ENCODE measurements around the gene ZNF644.

The ZNF644 gene

DNA sequence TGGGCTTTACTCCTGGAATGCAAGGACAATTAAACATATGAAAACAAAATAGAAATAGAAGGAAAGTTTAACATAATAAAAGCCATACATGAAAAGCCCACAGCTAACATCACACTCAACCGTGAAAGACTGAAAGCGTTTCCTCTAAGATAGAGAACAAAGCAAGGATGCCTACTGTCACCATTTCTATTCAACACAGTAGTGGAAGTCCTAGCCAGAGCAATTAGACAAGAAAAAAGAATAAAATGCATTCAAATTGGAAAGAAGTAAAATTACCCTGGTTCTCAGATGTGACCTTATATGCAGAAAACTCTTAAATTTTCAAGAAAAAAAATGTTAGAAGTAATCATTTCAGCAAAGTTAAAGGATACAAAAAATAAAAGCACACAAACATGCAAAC lies 34.0 kb downstream of the ZNF644 start:
- TF ChIP-seq, protein P1, sequence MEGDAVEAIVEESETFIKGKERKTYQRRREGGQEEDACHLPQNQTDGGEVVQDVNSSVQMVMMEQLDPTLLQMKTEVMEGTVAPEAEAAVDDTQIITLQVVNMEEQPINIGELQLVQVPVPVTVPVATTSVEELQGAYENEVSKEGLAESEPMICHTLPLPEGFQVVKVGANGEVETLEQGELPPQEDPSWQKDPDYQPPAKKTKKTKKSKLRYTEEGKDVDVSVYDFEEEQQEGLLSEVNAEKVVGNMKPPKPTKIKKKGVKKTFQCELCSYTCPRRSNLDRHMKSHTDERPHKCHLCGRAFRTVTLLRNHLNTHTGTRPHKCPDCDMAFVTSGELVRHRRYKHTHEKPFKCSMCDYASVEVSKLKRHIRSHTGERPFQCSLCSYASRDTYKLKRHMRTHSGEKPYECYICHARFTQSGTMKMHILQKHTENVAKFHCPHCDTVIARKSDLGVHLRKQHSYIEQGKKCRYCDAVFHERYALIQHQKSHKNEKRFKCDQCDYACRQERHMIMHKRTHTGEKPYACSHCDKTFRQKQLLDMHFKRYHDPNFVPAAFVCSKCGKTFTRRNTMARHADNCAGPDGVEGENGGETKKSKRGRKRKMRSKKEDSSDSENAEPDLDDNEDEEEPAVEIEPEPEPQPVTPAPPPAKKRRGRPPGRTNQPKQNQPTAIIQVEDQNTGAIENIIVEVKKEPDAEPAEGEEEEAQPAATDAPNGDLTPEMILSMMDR (IDR thresholded peaks at IDR 0.05; ENCODE audit: low read depth, low read length): no peak
- no peak overlapping the region for H3K4me3 ChIP-seq (ENCODE audit: low read depth, low read length)

DNA sequence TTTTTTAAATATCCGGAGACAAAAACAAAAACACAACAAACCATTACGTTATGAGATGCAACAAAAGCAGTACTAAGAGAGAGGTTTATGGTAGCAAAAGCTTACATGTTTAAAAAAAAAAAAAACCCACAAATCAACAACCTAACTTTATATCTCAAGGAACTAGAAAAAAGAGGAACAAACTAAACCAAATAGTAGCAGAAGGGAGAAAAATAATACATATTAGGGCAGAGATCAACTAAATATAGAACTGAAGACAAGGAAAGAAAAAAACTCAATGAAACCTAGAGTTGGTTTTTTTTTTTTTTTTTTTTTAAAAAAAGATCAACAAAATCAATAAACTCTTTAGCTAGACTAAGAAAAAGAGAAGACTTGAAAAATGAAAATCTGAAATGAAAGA lies 34.9 kb downstream of the ZNF644 start:
- TF ChIP-seq, protein P1 (IDR thresholded peaks at IDR 0.05; ENCODE audit: low read depth, low read length): no peak
- H3K4me3 ChIP-seq (ENCODE audit: low read depth, low read length): no peak overlapping the region

DNA sequence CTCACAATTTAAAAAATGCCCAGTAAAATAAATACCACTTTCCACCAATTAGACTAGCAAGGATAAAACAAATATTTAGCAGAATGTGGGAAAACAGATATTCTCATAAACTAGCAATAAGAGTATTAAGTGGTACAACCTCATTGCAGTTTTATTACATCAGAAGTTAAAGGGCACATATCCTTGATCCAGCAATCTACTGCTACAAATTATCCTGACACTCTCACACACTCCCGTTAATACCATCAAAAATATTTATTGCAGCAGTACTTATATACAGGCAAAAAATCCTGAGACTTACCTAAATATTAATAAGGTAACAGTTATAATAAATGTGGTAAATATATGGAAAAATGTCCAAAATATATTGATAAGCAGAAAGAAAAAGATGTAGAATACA lies 44.3 kb downstream of the ZNF644 start:
- TF ChIP-seq, protein P1 (IDR thresholded peaks at IDR 0.05; ENCODE audit: low read depth, low read length): no peak

DNA sequence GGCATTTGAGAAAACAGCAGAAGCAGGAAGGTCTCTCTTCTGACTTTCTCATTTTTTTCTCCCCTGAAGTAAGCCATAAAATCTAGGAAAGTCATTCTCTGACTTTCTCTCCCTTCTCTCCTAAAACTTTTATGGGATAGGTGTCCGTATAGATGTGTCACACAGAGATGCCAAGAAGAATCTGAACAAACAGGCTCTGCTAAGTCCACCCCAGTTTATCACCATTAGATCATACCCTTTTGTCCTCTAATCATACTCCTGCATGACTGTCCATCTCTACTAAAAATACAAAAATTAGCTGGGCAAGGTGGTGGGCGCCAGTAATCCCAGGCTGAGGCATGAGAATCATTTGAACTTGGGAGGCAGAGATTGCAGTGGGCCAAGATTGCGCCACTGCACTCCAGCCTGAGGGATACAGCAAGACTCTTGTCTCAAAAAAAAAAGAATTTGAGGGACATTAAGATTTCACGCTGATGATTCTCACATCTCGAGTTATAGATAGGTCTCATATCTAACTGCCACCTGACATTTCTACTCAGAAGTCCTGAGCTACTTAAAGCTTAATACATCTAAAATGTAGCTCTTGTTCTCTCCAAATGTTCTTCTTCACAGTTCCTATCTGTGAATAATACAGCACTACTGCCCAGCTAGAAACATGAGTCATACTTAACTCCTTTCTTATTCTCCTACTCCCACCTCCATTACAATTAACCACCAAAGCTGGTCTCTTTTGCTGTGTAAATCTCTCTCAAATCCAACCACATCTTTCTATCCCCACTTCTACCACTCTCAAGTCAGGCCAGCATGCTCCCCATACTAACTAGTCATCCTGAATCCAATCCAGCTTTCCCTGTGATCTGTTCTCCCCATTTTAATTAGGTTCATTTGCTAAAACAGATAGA lies 47.7 kb downstream of the ZNF644 start:
- H3K4me3 ChIP-seq (ENCODE audit: low read depth, low read length): no peak overlapping the region
- TF ChIP-seq, protein P1 (IDR thresholded peaks at IDR 0.05; ENCODE audit: low read depth, low read length): no peak

More for the DNA sequence above, 44.3 kb downstream of the ZNF644 start:
- no peak overlapping the region for H3K4me3 ChIP-seq (ENCODE audit: low read depth, low read length)

DNA sequence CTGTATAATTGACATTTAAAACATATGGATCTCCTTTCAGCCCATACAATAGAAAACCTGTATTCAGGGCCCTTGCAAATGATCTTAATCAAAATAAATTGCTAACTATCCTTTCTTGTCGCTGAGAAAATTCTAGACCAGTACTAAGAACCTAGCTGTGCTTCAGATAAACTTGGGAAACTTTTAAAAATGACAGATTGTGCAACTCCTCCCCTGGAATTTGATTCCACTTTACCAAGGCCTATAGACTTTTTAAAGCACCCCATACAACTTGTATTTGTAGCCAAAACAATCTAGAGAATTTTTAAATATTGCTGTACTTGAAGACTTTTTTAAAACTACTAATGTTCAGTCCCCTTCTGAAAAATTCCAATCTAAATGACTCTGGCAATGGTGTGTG lies 51.6 kb downstream of the ZNF644 start:
- TF ChIP-seq, protein P1 (IDR thresholded peaks at IDR 0.05; ENCODE audit: low read depth, low read length): no peak
- no peak overlapping the region for H3K4me3 ChIP-seq (ENCODE audit: low read depth, low read length)

DNA sequence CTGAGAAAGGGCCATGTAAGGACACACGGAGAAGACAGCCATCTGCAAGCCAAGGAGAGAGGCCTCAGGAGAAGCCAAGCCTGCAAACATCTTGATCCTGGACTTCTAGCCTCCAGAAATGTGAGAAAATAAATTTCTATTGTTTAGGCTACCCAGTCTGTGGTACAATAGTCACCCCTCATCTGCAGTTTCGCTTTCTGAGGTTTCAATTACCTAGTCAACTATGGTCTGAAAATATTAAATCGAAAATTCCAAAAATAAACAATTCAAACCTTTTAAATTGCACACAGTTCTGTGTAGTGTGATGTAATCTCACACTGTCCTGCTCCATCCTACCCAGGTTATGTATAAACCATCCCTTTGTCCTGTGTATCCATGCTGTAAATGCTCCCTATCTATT lies 52.6 kb downstream of the ZNF644 start:
- H3K4me3 ChIP-seq (ENCODE audit: low read depth, low read length): no peak overlapping the region
- TF ChIP-seq, protein P1 (IDR thresholded peaks at IDR 0.05; ENCODE audit: low read depth, low read length): no peak

DNA sequence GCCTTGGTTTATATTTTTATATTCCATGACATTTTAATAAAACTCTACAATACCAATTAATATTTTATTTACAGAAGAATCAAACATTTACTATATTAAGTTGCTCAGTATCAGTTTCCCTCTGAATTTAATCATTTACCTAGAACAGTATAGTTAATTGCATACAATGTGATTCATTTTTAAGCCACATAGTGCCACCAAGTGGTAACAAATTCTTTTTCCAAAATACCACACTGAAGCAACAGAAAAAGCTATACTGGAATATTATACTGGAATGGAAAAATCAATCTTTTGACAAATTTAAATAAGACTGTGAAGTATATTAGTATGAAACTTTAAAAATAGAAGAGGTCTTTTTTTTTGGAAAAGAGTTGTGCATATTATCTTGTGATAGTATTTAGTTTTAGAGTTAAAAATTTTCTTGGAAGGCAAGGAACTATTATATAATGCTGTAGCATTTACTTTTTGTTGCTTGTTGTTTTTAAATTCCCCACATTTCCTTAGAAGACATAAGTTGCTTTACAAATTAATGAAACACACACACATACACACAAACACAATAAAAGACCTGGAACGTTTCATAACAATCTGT lies 57.3 kb downstream of the ZNF644 start:
- no peak overlapping the region for H3K4me3 ChIP-seq (ENCODE audit: low read depth, low read length)
- TF ChIP-seq, protein P1 (IDR thresholded peaks at IDR 0.05; ENCODE audit: low read depth, low read length): peak; percentile 9; the same call in 1 of the 2 replicates
